Panc1 (cell line): ENCODE measurements around the gene GPBAR1. TPM values are rescaled to one million over a fixed set of nuclear protein-coding genes. Genes with fewer than 3 reads are reported as not detected.

Source experiments
- ATAC-seq: fragments of 200-7000 bp; cut with Tn5 transposase; 2 replicates; pipeline ENCODE4 v1.9.1; 2020; ENCODE audit warnings: mild to moderate bottlenecking, moderate library complexity
- BruUV-seq: library from RNA; stranded (reverse); fragments of 400-500 nt; replicated peaks from 2 replicates; lab custom pipeline; 2021; lab: Mats Ljungman, UMichigan
- CTCF ChIA-PET: fragments of 300-600 bp; sonication (Branson Sonifier 250); formaldehyde crosslinking; loops from one replicate; lab custom pipeline; 2022; ENCODE audit warnings: antibody characterized with exemption; lab: Charles Lee
- POLR2A ChIA-PET: fragments of 300-600 bp; sonication (Branson Sonifier 250); formaldehyde crosslinking; loops from one replicate; lab custom pipeline; 2022; ENCODE audit warnings: antibody characterized with exemption; lab: Charles Lee
- DNase-seq: peaks from one replicate; pipeline ENCODE4 v3.0.0-alpha.2; 2010; ENCODE audit warnings: low read depth, low spot score
- H3K27ac ChIP-seq: 2 replicates; pipeline ENCODE4 v1.5.1; 2011; ENCODE audit warnings: mild to moderate bottlenecking, low read length, inconsistent platforms
- H3K27me3 ChIP-seq: fragments of 200-500 bp; sonication (Bioruptor generic); 2 replicates; pipeline ENCODE4 v1.6.0; 2014; ENCODE audit warnings: low read length, inconsistent platforms; ENCODE audit not compliant: control insufficient read depth, insufficient read depth
- H3K36me3 ChIP-seq: fragments of 200-500 bp; sonication (Bioruptor generic); 2 replicates; pipeline ENCODE4 v1.5.1; 2014; ENCODE audit warnings: inconsistent platforms, mild to moderate bottlenecking, low read length, moderate library complexity; ENCODE audit not compliant: control insufficient read depth, insufficient read depth
- H3K4me1 ChIP-seq: 2 replicates; pipeline ENCODE4 v1.5.1; 2011; ENCODE audit warnings: inconsistent platforms, mild to moderate bottlenecking, low read length, moderate library complexity; ENCODE audit not compliant: control insufficient read depth, insufficient read depth
- H3K4me3 ChIP-seq, 2 experiments: 2 replicates each; pipeline ENCODE4 v1.5.1; 2011 to 2012; ENCODE audit warnings: low read depth in 2 of 2, low read length in 2 of 2, mild to moderate bottlenecking in 2 of 2, inconsistent platforms in 1 of 2, moderate library complexity in 1 of 2
- H3K9me3 ChIP-seq: fragments of 200-500 bp; sonication (Bioruptor generic); 2 replicates; pipeline ENCODE4 v1.5.1; 2014; ENCODE audit warnings: low read depth, mild to moderate bottlenecking, inconsistent platforms, low read length, moderate library complexity; ENCODE audit not compliant: control insufficient read depth, insufficient read depth
- CTCF ChIP-seq: fragments of 450-650 bp; IDR thresholded peaks from 2 replicates; pipeline ENCODE4 v1.5.1; 2017; ENCODE audit warnings: mild to moderate bottlenecking
- POLR2AphosphoS5 ChIP-seq: IDR thresholded peaks from 2 replicates; pipeline ENCODE4 v1.6.1; 2012; ENCODE audit warnings: mild to moderate bottlenecking, low read depth, low read length, moderate library complexity
- REST ChIP-seq, 2 experiments: IDR thresholded peaks; 2 replicates each; pipeline ENCODE4 v1.6.1; 2011 to 2012; ENCODE audit warnings: low read depth in 2 of 2, control low read depth in 1 of 2, low read length in 1 of 2, mild to moderate bottlenecking in 1 of 2, moderate library complexity in 1 of 2; ENCODE audit not compliant: insufficient read depth in 1 of 2
- SIN3A ChIP-seq: IDR thresholded peaks from 2 replicates; pipeline ENCODE4 v1.6.1; 2012; ENCODE audit warnings: low read depth, mild to moderate bottlenecking, low read length, moderate library complexity, borderline replicate concordance; ENCODE audit not compliant: insufficient read depth
- TCF7L2 ChIP-seq: IDR thresholded peaks from 2 replicates; pipeline ENCODE4 v1.6.1; 2011; ENCODE audit warnings: mild to moderate bottlenecking, low read depth, low read length, inconsistent platforms
- in situ Hi-C: cut with HindIII; loops from 2 replicates; pipeline ENCODE4 v1.10.0; 2016; ENCODE audit warnings: low sequenced_read_pairs, low pct_unique_long_range_greater_than_20kb
- intact Hi-C: fragments of 100-400 bp; cut with micrococcal nuclease; formaldehyde crosslinking; loops from one replicate; pipeline ENCODE4 v1.10.0; 2022; ENCODE audit not compliant: unreplicated experiment
- total RNA-seq: library from RNA; stranded (reverse); gene quantifications from one replicate; pipeline ENCODE4 v1.2.1, GENCODE V29; 2021; ENCODE audit not compliant: unreplicated experiment

GPBAR1 gene
- total RNA-seq, 1 experiment from 2014 or later, result 0.18 TPM

- Histone ChIP-seq H3K36me3 (peaks cover 54% of the 10 kb centered on the region), H3K27me3 (no peaks in the 10 kb centered on the region), H3K4me3 (no peak overlapping the region), H3K4me1 (no peaks in the 10 kb centered on the region), H3K27ac (no peak overlapping the region), H3K9me3 (no peaks in the 10 kb centered on the region)
- no peak for DNase-seq
- POLR2A ChIA-PET, result no interaction called here
- BruUV-seq, result no TSS peak
- in situ Hi-C loops, result no loop called here
- CTCF ChIA-PET, result no interaction called here
- TF ChIP-seq POLR2AphosphoS5, result no peak
- no peak for TF ChIP-seq TCF7L2
- TF ChIP-seq CTCF, result no peak
- TF ChIP-seq SIN3A, result no peak
- ATAC-seq, result no peak
- intact Hi-C loops, result no loop called here
Measured at GRCh38 chr2:218245214-218245613, 15.6 kb upstream of the GPBAR1 start.

DNA sequence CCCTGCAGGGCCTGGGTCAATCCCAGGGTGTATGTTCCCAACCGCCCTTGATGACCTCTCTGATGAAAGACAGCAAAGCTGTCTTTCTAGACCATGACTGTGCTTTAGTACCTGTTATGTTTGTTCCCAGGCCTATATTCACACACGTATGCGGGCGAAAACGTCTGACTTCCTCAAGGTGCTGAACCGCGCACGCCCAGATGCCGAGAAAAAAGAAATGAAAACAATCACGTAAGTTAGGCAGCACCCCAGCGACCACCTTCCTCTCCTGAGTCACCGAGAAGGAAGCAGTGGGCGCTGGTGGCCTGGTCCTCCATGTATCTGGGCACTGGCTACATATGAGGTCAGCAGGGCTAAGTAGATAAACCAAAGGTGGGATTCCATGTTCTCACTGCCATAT is 11.1 kb upstream of the GPBAR1 start:
- no peak for TF ChIP-seq REST (IDR thresholded peaks at IDR 0.05; ENCODE audit: insufficient read depth in 1 of 2, low read depth in 2 of 2, low read length in 1 of 2)
- TF ChIP-seq POLR2AphosphoS5, result no peak
- no peak for TF ChIP-seq SIN3A
- TF ChIP-seq TCF7L2, result no peak
- no peak for TF ChIP-seq CTCF
- Histone ChIP-seq H3K27me3 (no peaks in the 10 kb centered on the region), H3K9me3 (no peaks in the 10 kb centered on the region), H3K36me3 (peaks cover 40% of the 10 kb centered on the region), H3K4me3 (no peak overlapping the region), H3K27ac (no peak overlapping the region), H3K4me1 (no peaks in the 10 kb centered on the region)
- ChIA-PET POLR2A (no interaction called here), CTCF (no interaction called here)
- intact Hi-C loops (no loop called here), in situ Hi-C loops (no loop called here)
- no TSS peak for BruUV-seq
- ATAC-seq (no peak), DNase-seq (no peak)
